GM12878 (cell line): ENCODE results near the gene PRDM16. TPM values are rescaled to one million over a fixed set of nuclear protein-coding genes. Genes with fewer than 3 reads are reported as not detected.

Experiments used
- ATAC-seq: fragments of 200-7000 bp; cut with Tn5 transposase; 3 replicates; pipeline ENCODE4 v1.9.1; 2020; ENCODE audit warnings: mild to moderate bottlenecking, moderate library complexity
- BruUV-seq: library from RNA; stranded (reverse); fragments of 400-500 nt; replicated peaks from 2 replicates; lab custom pipeline; 2021; lab: Mats Ljungman, UMichigan
- CTCF ChIA-PET: fragments of 300-600 bp; sonication (Branson Sonifier 250); formaldehyde crosslinking; extraction: SDS; loops from one replicate; lab custom pipeline; 2021; ENCODE audit warnings: inconsistent platforms; lab: Yijun Ruan, JAX
- POLR2A ChIA-PET: fragments of 350-600 bp; formaldehyde crosslinking; extraction: SDS; loops from one replicate; lab custom pipeline; 2021; ENCODE audit warnings: inconsistent platforms; lab: Charles Lee
- RAD21 ChIA-PET: fragments of 300-600 bp; sonication (Branson Sonifier 250); formaldehyde crosslinking; loops from one replicate; lab custom pipeline; 2023; ENCODE audit warnings: antibody characterized with exemption; ENCODE audit not compliant: unreplicated experiment; lab: Charles Lee
- SMC1A ChIA-PET: fragments of 300-600 bp; sonication (Branson Sonifier 250); formaldehyde crosslinking; loops from one replicate; lab custom pipeline; 2023; ENCODE audit not compliant: unreplicated experiment, uncharacterized antibody; lab: Charles Lee
- DNase-seq: peaks from one replicate; pipeline ENCODE4 v3.0.0-alpha.2; 2011; ENCODE audit warnings: low read depth, low spot score
- FAIRE-seq: peaks from 3 replicates; lab custom pipeline; 2011; peaks lifted over from hg19 to GRCh38; lab: Jason Lieb, UNC
- H2AFZ ChIP-seq: 2 replicates; pipeline ENCODE4 v1.6.0; 2011; ENCODE audit warnings: low read depth, low read length, control low read depth; ENCODE audit not compliant: control insufficient read depth
- H3K27ac ChIP-seq: 2 replicates; pipeline ENCODE4 v1.5.1; 2011; ENCODE audit warnings: control low read depth; ENCODE audit not compliant: control insufficient read depth, insufficient read depth
- H3K27me3 ChIP-seq, 2 experiments: replicated peaks in 1 of 2; 2 replicates each; pipeline versions ENCODE4 v1.6.0 to v1.6.1; 2011; ENCODE audit warnings: low read length in 1 of 2; ENCODE audit not compliant: control insufficient read depth in 2 of 2, insufficient read depth in 2 of 2
- H3K36me3 ChIP-seq, 2 experiments: 2 replicates each; pipeline ENCODE4 v1.5.1; 2011; ENCODE audit warnings: low read length in 1 of 2; ENCODE audit not compliant: control insufficient read depth in 2 of 2, insufficient read depth in 2 of 2
- H3K4me1 ChIP-seq: 2 replicates; pipeline ENCODE4 v1.6.1; 2011; ENCODE audit warnings: mild to moderate bottlenecking, low read length, moderate library complexity, mixed read lengths; ENCODE audit not compliant: control insufficient read depth, insufficient read depth
- H3K4me2 ChIP-seq: 2 replicates; pipeline ENCODE4 v1.6.0; 2011; ENCODE audit warnings: control low read depth; ENCODE audit not compliant: control insufficient read depth, insufficient read depth
- H3K4me3 ChIP-seq: fragments of 200-600 bp; sonication (generic); 2 replicates; pipeline ENCODE4 v1.5.1; 2016
- H3K79me2 ChIP-seq: 2 replicates; pipeline ENCODE4 v1.6.0; 2011; ENCODE audit warnings: low read length; ENCODE audit not compliant: control insufficient read depth, insufficient read depth
- H3K9ac ChIP-seq: 2 replicates; pipeline ENCODE4 v1.8.0; 2011; ENCODE audit warnings: low read length, control low read depth, mixed read lengths; ENCODE audit not compliant: control insufficient read depth, insufficient read depth
- H3K9me3 ChIP-seq: replicated peaks from 3 replicates; pipeline ENCODE4 v1.5.1; 2011; ENCODE audit warnings: mild to moderate bottlenecking, low read length; ENCODE audit not compliant: control insufficient read depth, insufficient read depth
- H4K20me1 ChIP-seq: 2 replicates; pipeline ENCODE4 v1.6.0; 2011; ENCODE audit not compliant: control insufficient read depth, insufficient read depth
- EGR1 ChIP-seq, 2 experiments: IDR thresholded peaks; 1 replicate in 1 of 2; 2 replicates in 1 of 2; pipeline ENCODE4 v1.6.1; 2011 to 2012; ENCODE audit warnings: low read depth in 2 of 2, low read length in 2 of 2, borderline replicate concordance in 1 of 2, mild to moderate bottlenecking in 1 of 2, moderate library complexity in 1 of 2
- FOS ChIP-seq: IDR thresholded peaks from 3 replicates; pipeline ENCODE4 v1.6.1; 2011; ENCODE audit warnings: borderline replicate concordance; ENCODE audit not compliant: insufficient read length; ENCODE audit errors: extremely low read depth
- FOXK2 ChIP-seq: fragments of 450-650 bp; IDR thresholded peaks from 2 replicates; pipeline ENCODE4 v1.6.1; 2017; ENCODE audit warnings: mild to moderate bottlenecking, moderate library complexity
- IKZF1 ChIP-seq: fragments of 450-650 bp; conservative IDR thresholded peaks from 2 replicates; pipeline ENCODE4 v1.6.1; 2017; ENCODE audit warnings: antibody characterized with exemption, mild to moderate bottlenecking
- IRF5 ChIP-seq: fragments of 450-650 bp; IDR thresholded peaks from 2 replicates; pipeline ENCODE4 v1.6.1; 2017; ENCODE audit warnings: borderline replicate concordance
- MXI1 ChIP-seq: fragments of 150-350 bp; IDR thresholded peaks from 2 replicates; pipeline ENCODE4 v1.6.1; 2011; ENCODE audit warnings: low read depth, mild to moderate bottlenecking, inconsistent platforms, low read length, improper control_type of control experiment
- NR2F1 ChIP-seq: fragments of 450-650 bp; conservative IDR thresholded peaks from 2 replicates; pipeline ENCODE4 v1.6.1; 2017; ENCODE audit warnings: mild to moderate bottlenecking
- PAX5 ChIP-seq: IDR thresholded peaks from 2 replicates; pipeline ENCODE4 v1.6.1; 2011; ENCODE audit warnings: low read depth, low read length, borderline replicate concordance
- PKNOX1 ChIP-seq: fragments of 450-650 bp; IDR thresholded peaks from 2 replicates; pipeline ENCODE4 v1.6.1; 2016; ENCODE audit warnings: mild to moderate bottlenecking
- POLR2A ChIP-seq: IDR thresholded peaks from 2 replicates; pipeline ENCODE4 v1.6.1; 2011; ENCODE audit warnings: low read depth, mild to moderate bottlenecking, low read length
- RAD21 ChIP-seq: IDR thresholded peaks from 2 replicates; pipeline ENCODE4 v1.6.1; 2011; ENCODE audit warnings: mild to moderate bottlenecking, low read depth, low read length, moderate library complexity; ENCODE audit not compliant: insufficient read depth
- RB1 ChIP-seq: fragments of 450-650 bp; formaldehyde crosslinking; IDR thresholded peaks from 2 replicates; pipeline ENCODE4 v1.6.1; 2017; ENCODE audit warnings: mild to moderate bottlenecking, borderline replicate concordance
- RELA ChIP-seq: fragments of 450-650 bp; IDR thresholded peaks from 2 replicates; pipeline ENCODE4 v1.8.0; 2014; ENCODE audit warnings: borderline replicate concordance; ENCODE audit not compliant: partially characterized antibody
- SMARCA5 ChIP-seq: fragments of 450-650 bp; IDR thresholded peaks from 2 replicates; pipeline ENCODE4 v1.6.1; 2017; ENCODE audit warnings: mild to moderate bottlenecking
- SRF ChIP-seq, 2 experiments: IDR thresholded peaks; 2 replicates each; pipeline ENCODE4 v1.6.1; 2011; ENCODE audit warnings: low read depth in 2 of 2, low read length in 2 of 2, mild to moderate bottlenecking in 1 of 2, moderate library complexity in 1 of 2
- TCF3 ChIP-seq: IDR thresholded peaks from 2 replicates; pipeline ENCODE4 v1.6.1; 2012; ENCODE audit warnings: low read depth, mild to moderate bottlenecking, low read length, borderline replicate concordance; ENCODE audit not compliant: insufficient read depth
- ZBTB11 ChIP-seq: fragments of 450-650 bp; formaldehyde crosslinking; IDR thresholded peaks from 2 replicates; pipeline ENCODE4 v1.5.0; 2022; ENCODE audit warnings: mild to moderate bottlenecking, missing genetic modification characterization
- WGBS: methylation state at CpG from one replicate; pipeline ENCODE4 v1.1.6; 2016; ENCODE audit warnings: low lambda C conversion rate; ENCODE audit not compliant: insufficient replicate concordance, insufficient coverage; ENCODE audit errors: missing lambda C conversion rate; 5-methylcytosine and 5-hydroxymethylcytosine counted together
- in situ Hi-C: fragments of 300-500 bp; cut with MboI; formaldehyde crosslinking; loops from 9 replicates; pipeline ENCODE4 v1.14.3; 2018; ENCODE audit warnings: mixed read lengths
- intact Hi-C: fragments of 100-400 bp; cut with micrococcal nuclease; formaldehyde crosslinking; loops from one replicate; pipeline ENCODE4 v1.14.2; 2022; ENCODE audit not compliant: unreplicated experiment
- polyA plus RNA-seq, 11 experiments: library from polyadenylated mRNA; depleted of rRNA in 4 of 11; unstranded in 6 of 11; stranded (reverse) in 5 of 11; fragments of >200 nt; fragmentation: Nextera tagmentation in 4 of 11; fragmentation: Illumina TruSeq in 1 of 11; extraction: Ambion mirVana in 4 of 11; extraction: Trizol in 1 of 11; gene quantifications; 1 replicate in 1 of 11; 2 replicates in 10 of 11; pipeline versions ENCODE4 v1.2.1 to v1.2.3, GENCODE V29; 2011 to 2016; ENCODE audit warnings: inconsistent platforms in 2 of 11, missing spikeins in 2 of 11, low read depth in 1 of 11
- total RNA-seq, 4 experiments: library from RNA; depleted of rRNA in 3 of 4; stranded (reverse); fragments of >200 nt in 3 of 4; fragmentation: Illumina TruSeq in 1 of 4; extraction: Trizol in 1 of 4; gene quantifications; 2 replicates each; pipeline versions ENCODE4 v1.2.1 to v1.2.3, GENCODE V29; 2013 to 2021

The PRDM16 gene
- total and polyA plus RNA-seq, 10 of the 15 experiments (the other 5 are each of a cell fraction or from before 2014, with no cell fraction given) = 0.03 TPM; not detected in 9

GRCh38 chr1:3425486-3426215 lies 356.6 kb downstream of the PRDM16 start:
- RAD21 ChIA-PET = no interaction called here
- no peak overlapping the region for H3K27ac ChIP-seq

More at GRCh38 chr1:3425486-3426215, 356.6 kb downstream of the PRDM16 start:
- ChIA-PET SMC1A (no interaction called here), CTCF (no interaction called here), POLR2A (no interaction called here)
- no peaks in the 10 kb centered on the region for H3K9me3 ChIP-seq
- H3K27me3 ChIP-seq = no peaks in the 10 kb centered on the region; a peak in 2 of 4 replicates
- no peak overlapping the region for H3K4me3 ChIP-seq
- H3K4me2 ChIP-seq = no peak overlapping the region
- no peaks in the 10 kb centered on the region for H3K36me3 ChIP-seq
- WGBS = 60% methylated on average over 34 of the region's 44 CpGs
- FAIRE-seq = no peak
- no peak overlapping the region for H2AFZ ChIP-seq
- no peak for ATAC-seq
- no TSS peak for BruUV-seq
- no peak for DNase-seq
- H3K79me2 ChIP-seq = no peaks in the 10 kb centered on the region
- intact Hi-C loops = no loop called here
- in situ Hi-C loops = loop anchor here (5.0 to 10.0 kb wide), 2 partner anchors 1013 to 1231 kb away; partner anchors contain the start of genes FAAP20 and PEX10
- no peak overlapping the region for H3K9ac ChIP-seq
- no peaks in the 10 kb centered on the region for H3K4me1 ChIP-seq
- no peak for TF ChIP-seq FOXK2
- no peak for TF ChIP-seq PKNOX1
- no peak for TF ChIP-seq ZBTB11
- TF ChIP-seq RELA = no peak
- TF ChIP-seq PAX5 = no peak
- TF ChIP-seq TCF3 = no peak
- TF ChIP-seq IRF5 = no peak
- no peak for TF ChIP-seq EGR1 (IDR thresholded peaks at IDR 0.05; ENCODE audit: borderline replicate concordance in 1 of 2, low read depth in 2 of 2, low read length in 2 of 2)
- no peak for TF ChIP-seq POLR2A
- TF ChIP-seq SRF (IDR thresholded peaks at IDR 0.05; ENCODE audit: low read depth in 2 of 2, low read length in 2 of 2) = no peak
- no peak for TF ChIP-seq FOS
- no peak for TF ChIP-seq NR2F1
- TF ChIP-seq SMARCA5 = no peak
- no peak for TF ChIP-seq MXI1
- TF ChIP-seq IKZF1 = no peak
- TF ChIP-seq RAD21 = no peak
- TF ChIP-seq RB1 = no peak
- H4K20me1 ChIP-seq = no peaks in the 10 kb centered on the region
